ENCODE data around the gene SP7.

DNA sequence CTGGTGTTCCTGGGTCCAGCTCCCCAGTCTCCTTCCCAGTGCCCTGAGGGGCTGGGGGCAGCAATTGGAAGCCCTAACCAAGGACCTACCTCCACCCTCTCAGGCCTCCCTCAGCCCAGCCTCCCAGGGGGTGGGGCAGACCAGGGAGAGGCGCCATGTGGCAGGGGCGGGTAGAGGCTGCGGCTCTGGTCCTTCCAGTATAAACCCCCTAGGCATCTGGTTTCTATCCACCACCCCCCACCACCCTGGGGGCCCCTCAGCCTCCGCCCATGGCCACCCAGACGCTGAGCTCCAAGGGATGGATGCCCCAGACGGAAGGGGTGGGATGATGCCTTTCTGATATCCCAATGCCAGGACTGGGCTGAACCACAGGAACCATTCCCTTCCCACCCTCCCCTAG is 2.8 kb upstream of the SP7 start:
- TF ChIP-seq CTCF (conservative IDR thresholded peaks at IDR 0.05) (no peak), EZH2 (IDR thresholded peaks at IDR 0.05; ENCODE audit: low read depth) (no peak)

All from PC-9 (cell line).